ENCODE measurements around the gene CNDP2. TPM values are rescaled to one million over a fixed set of nuclear protein-coding genes. Genes with fewer than 3 reads are reported as not detected.
A peak's percentile ranks its signal among the peaks of the same experiment; 100 is the strongest.

CNDP2 gene
- total RNA-seq, 1 donor from 2014 or later = 237 TPM

DNA sequence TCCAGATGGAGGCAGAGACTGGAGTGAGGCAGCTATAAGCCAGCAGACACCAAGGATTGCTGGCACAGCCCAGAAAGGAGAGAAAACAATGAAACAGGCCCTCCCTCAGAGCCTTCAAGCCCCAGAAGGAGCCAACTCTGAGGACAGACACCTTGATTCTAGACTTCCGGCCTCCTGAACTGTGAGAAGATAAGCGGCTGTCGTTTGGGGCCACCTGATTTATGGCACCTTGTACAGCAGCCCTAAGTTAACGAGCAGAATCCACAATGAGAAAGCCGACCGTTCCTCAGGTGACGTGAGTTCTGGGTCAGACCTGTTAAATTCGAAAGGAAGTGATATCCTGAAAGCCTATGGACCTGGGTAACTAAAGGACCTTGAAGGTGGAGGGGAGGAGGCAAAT, 7.3 kb upstream of the CNDP2 start:
- no peaks in the 10 kb centered on the region for H3K9me3 ChIP-seq
- TF ChIP-seq CTCF (IDR thresholded peaks at IDR 0.05) = no peak
- no peaks in the 10 kb centered on the region for H3K4me1 ChIP-seq
- no peaks in the 10 kb centered on the region for H3K27me3 ChIP-seq (ENCODE audit: low read depth)
- no peak overlapping the region for H3K4me3 ChIP-seq
- intact Hi-C loops (cut with DNase I) = no loop called here
- ATAC-seq (no peak), DNase-seq (no peak)
- no peak overlapping the region for H3K27ac ChIP-seq
- H3K36me3 ChIP-seq = no peaks in the 10 kb centered on the region

DNA sequence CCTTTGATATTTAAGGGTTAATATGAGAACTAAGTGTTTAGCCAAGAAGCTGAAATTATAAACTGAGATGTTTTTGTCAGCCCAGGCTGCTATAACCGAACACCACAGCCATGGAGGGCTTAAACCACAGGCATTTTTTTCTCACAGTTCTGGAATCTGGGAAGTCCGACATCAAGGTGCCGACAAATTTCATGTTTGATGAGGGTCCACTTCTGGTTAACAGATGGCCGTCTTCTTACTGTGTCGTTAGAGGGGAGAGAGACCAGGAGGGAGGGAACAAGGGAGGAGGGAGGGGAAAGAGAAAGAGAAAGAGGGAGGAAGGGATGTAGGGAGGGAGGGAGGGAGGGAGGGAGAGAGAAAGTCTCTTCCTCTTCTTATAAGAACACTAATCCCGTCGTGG, 6.5 kb upstream of the CNDP2 start:
- Histone ChIP-seq H3K4me1 (no peaks in the 10 kb centered on the region), H3K36me3 (no peaks in the 10 kb centered on the region), H3K27ac (no peak overlapping the region), H3K4me3 (no peak overlapping the region), H3K27me3 (ENCODE audit: low read depth) (no peaks in the 10 kb centered on the region), H3K9me3 (no peaks in the 10 kb centered on the region)
- DNase-seq (no peak), ATAC-seq (no peak)
- intact Hi-C loops (cut with DNase I) = no loop called here
- TF ChIP-seq CTCF (IDR thresholded peaks at IDR 0.05) = no peak

- intact Hi-C loops (cut with DNase I) = no loop called here
- Histone ChIP-seq H3K27ac (no peak overlapping the region), H3K9me3 (no peaks in the 10 kb centered on the region), H3K36me3 (no peaks in the 10 kb centered on the region), H3K27me3 (ENCODE audit: low read depth) (no peaks in the 10 kb centered on the region), H3K4me3 (no peak overlapping the region), H3K4me1 (peaks cover 6% of the 10 kb centered on the region)
- no peak for TF ChIP-seq CTCF (IDR thresholded peaks at IDR 0.05)
- no peak for ATAC-seq
- DNase-seq = no peak
Measured at GRCh38 chr18:74492259-74492658, 3.9 kb upstream of the CNDP2 start.

DNA sequence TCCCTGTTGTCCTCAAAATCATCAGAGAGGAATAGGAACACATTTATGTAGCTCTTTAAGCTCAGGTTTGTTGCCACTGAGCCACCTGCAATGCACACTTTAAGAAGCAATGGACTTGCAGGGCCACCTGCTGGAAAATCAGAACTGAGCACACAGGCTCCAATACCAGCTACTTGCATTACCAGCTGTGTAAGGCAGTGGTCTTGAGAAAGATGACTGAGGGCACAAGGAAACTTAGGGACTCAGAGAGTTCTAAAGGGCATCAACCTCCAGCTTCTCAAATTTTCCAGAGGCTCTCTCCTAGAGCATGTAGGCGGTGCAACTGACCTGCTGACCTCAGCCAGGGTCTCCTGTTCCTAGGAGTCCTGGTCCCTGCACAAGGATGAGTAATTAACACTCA, 2.5 kb upstream of the CNDP2 start:
- TF ChIP-seq CTCF (IDR thresholded peaks at IDR 0.05) = peak; percentile 62
- intact Hi-C loops (cut with DNase I) = no loop called here
- DNase-seq = no peak

DNA sequence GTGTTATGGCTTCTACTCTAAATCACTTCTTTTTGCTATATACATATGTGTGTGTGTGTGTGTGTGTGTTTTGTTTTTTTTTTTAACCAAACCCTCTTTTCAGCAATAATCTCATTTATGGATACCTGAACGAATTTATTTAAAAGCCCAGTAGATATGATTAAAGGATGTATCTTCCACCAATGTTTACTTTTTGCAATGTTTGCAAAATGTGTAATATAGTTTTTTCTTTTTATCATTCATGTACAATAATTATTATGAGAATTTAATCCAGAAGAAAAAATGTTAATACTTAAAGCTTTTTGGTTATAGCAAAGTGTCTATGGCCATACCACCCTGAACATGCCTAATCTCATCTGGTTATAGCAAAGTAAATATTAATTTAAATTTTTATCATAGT, 1.6 kb upstream of the CNDP2 start:
- Histone ChIP-seq H3K27ac (no peak overlapping the region), H3K36me3 (no peaks in the 10 kb centered on the region), H3K4me1 (peaks cover 26% of the 10 kb centered on the region), H3K27me3 (ENCODE audit: low read depth) (no peaks in the 10 kb centered on the region), H3K4me3 (no peak overlapping the region), H3K9me3 (no peaks in the 10 kb centered on the region)
- intact Hi-C loops (cut with DNase I) = no loop called here
- no peak for TF ChIP-seq CTCF (IDR thresholded peaks at IDR 0.05)
- no peak for ATAC-seq
- DNase-seq = no peak

More for the DNA sequence above, 2.5 kb upstream of the CNDP2 start:
- H3K27ac ChIP-seq = no peak overlapping the region
- no peaks in the 10 kb centered on the region for H3K9me3 ChIP-seq
- no peaks in the 10 kb centered on the region for H3K36me3 ChIP-seq
- H3K4me1 ChIP-seq = peaks cover 20% of the 10 kb centered on the region
- ATAC-seq = no peak
- no peaks in the 10 kb centered on the region for H3K27me3 ChIP-seq (ENCODE audit: low read depth)
- H3K4me3 ChIP-seq = no peak overlapping the region
